Measurements from ENCODE around the gene MPLKIP.
"Not testable (repeated sequence)": the region's sequence is repeated elsewhere in the genome, so short reads cannot be mapped to it uniquely, and the experiment has no call there.

DNA sequence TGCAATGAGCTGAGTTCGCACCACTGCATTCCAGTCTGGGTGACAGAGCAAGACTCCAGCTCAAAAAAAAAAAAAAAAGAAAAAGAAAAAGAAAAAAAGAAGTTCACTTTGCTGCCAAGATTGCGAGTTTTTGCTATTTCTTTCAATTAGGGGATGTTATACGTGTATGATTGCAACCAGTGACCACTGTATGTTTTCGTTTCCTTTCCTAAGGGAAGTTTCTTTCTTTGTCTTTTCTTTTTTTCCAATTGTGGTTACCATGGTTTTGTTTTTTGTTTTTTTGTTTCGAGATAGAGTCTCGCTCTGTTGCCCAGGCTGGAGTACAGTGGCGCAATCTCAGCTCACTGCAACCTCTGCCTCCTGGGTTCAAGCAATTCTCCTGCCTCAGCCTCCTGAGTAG, 16.2 kb downstream of the MPLKIP start:
- not testable (repeated sequence) for TF ChIP-seq ZNF114 (tag by site-specific recombination; IDR thresholded peaks at IDR 0.05); ZNF274 (IDR thresholded peaks at IDR 0.05; ENCODE audit: low read length); ZNF274 (tag by site-specific recombination; IDR thresholded peaks at IDR 0.05; ENCODE audit: borderline replicate concordance); TCF7L2 (IDR thresholded peaks at IDR 0.05; ENCODE audit: borderline replicate concordance, low read depth, low read length); ZNF24 (tag by site-specific recombination; IDR thresholded peaks at IDR 0.05); ZNF791 (tag by site-specific recombination; IDR thresholded peaks at IDR 0.05); ZNF155 (tag by site-specific recombination; IDR thresholded peaks at IDR 0.05)
- TF ChIP-seq, protein P1, sequence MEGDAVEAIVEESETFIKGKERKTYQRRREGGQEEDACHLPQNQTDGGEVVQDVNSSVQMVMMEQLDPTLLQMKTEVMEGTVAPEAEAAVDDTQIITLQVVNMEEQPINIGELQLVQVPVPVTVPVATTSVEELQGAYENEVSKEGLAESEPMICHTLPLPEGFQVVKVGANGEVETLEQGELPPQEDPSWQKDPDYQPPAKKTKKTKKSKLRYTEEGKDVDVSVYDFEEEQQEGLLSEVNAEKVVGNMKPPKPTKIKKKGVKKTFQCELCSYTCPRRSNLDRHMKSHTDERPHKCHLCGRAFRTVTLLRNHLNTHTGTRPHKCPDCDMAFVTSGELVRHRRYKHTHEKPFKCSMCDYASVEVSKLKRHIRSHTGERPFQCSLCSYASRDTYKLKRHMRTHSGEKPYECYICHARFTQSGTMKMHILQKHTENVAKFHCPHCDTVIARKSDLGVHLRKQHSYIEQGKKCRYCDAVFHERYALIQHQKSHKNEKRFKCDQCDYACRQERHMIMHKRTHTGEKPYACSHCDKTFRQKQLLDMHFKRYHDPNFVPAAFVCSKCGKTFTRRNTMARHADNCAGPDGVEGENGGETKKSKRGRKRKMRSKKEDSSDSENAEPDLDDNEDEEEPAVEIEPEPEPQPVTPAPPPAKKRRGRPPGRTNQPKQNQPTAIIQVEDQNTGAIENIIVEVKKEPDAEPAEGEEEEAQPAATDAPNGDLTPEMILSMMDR (tag by site-specific recombination; IDR thresholded peaks at IDR 0.05): not testable (repeated sequence)
- TF ChIP-seq, protein P2, sequence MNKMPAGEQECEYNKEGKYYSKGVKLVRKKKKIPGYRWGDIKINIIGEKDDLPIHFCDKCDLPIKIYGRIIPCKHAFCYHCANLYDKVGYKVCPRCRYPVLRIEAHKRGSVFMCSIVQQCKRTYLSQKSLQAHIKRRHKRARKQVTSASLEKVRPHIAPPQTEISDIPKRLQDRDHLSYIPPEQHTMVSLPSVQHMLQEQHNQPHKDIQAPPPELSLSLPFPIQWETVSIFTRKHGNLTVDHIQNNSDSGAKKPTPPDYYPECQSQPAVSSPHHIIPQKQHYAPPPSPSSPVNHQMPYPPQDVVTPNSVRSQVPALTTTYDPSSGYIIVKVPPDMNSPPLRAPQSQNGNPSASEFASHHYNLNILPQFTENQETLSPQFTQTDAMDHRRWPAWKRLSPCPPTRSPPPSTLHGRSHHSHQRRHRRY (tag by site-specific recombination; IDR thresholded peaks at IDR 0.05): not testable (repeated sequence)
